Natural killer cell (primary cell): ENCODE measurements around the gene KNG1. TPM values are rescaled to one million over a fixed set of nuclear protein-coding genes. Genes with fewer than 3 reads are reported as not detected.
"Not testable (repeated sequence)": the region's sequence is repeated elsewhere in the genome, so short reads cannot be mapped to it uniquely, and the experiment has no call there.

Source experiments
- ATAC-seq, 3 donors: fragments of 150-1000 bp in 2 of 3; fragments of 200-7000 bp in 1 of 3; cut with Tn5 transposase; 1 replicate in 1 of 3; 2 replicates in 2 of 3; pipeline ENCODE4 v1.10.0; 2021; ENCODE audit warnings: mild to moderate bottlenecking in 2 of 3, moderate library complexity in 2 of 3
- DNase-seq, 2 donors: peaks; one replicate each; pipeline versions ENCODE4 v3.0.0 to v3.0.0-alpha.2; 2013 to 2021; ENCODE audit warnings: mixed read lengths in 1 of 2
- H3K27ac ChIP-seq: one replicate; pipeline ENCODE4 v1.5.1; 2013; ENCODE audit warnings: mild to moderate bottlenecking, low read length
- H3K27me3 ChIP-seq: one replicate; pipeline ENCODE4 v1.6.1; 2013; ENCODE audit warnings: low read length; ENCODE audit not compliant: control insufficient read depth, insufficient read depth
- H3K36me3 ChIP-seq: one replicate; pipeline ENCODE4 v1.6.1; 2013; ENCODE audit warnings: low read length; ENCODE audit not compliant: control insufficient read depth, insufficient read depth
- H3K4me1 ChIP-seq: one replicate; pipeline ENCODE4 v1.6.1; 2013; ENCODE audit warnings: low read length; ENCODE audit not compliant: control insufficient read depth, insufficient read depth
- H3K4me3 ChIP-seq: one replicate; pipeline ENCODE4 v1.5.1; 2013; ENCODE audit warnings: low read length
- H3K9me3 ChIP-seq: one replicate; pipeline ENCODE4 v1.6.1; 2013; ENCODE audit warnings: low read length; ENCODE audit not compliant: control insufficient read depth, insufficient read depth
- H3K27ac Mint-ChIP-seq, 2 donors: one replicate each; pipeline ENCODE4 v1.8.0; 2022; ENCODE audit warnings: mild to moderate bottlenecking in 2 of 2, mixed read lengths in 2 of 2, moderate library complexity in 1 of 2
- H3K27me3 Mint-ChIP-seq, 2 donors: one replicate each; pipeline ENCODE4 v1.8.0; 2022; ENCODE audit warnings: low read depth in 2 of 2, mixed read lengths in 2 of 2
- H3K36me3 Mint-ChIP-seq: one replicate; pipeline ENCODE4 v1.8.0; 2022; ENCODE audit warnings: mixed read lengths
- H3K4me1 Mint-ChIP-seq, 2 donors: one replicate each; pipeline ENCODE4 v1.8.0; 2022; ENCODE audit warnings: mixed read lengths in 2 of 2
- H3K4me3 Mint-ChIP-seq: one replicate; pipeline ENCODE4 v1.8.0; 2022; ENCODE audit warnings: mild to moderate bottlenecking, moderate library complexity, mixed read lengths
- H3K9me3 Mint-ChIP-seq, 2 donors: one replicate each; pipeline ENCODE4 v1.8.0; 2022; ENCODE audit warnings: mixed read lengths in 2 of 2
- CTCF ChIP-seq: fragments of 200-600 bp; IDR thresholded peaks from one replicate; pipeline ENCODE4 v1.8.0; 2022; ENCODE audit warnings: antibody characterized with exemption
- WGBS: methylation state at CpG from one replicate; pipeline ENCODE4 v1.1.7; 2013; ENCODE audit warnings: missing lambda C conversion rate; ENCODE audit not compliant: insufficient coverage; 5-methylcytosine and 5-hydroxymethylcytosine counted together
- intact Hi-C: fragments of 100-400 bp; cut with micrococcal nuclease; formaldehyde crosslinking; loops from one replicate; pipeline ENCODE4 v1.14.2; 2022
- total RNA-seq, 4 donors: library from RNA; stranded (reverse); fragments of 120-200 nt in 1 of 4; gene quantifications; one replicate each; pipeline versions ENCODE4 v1.2.3 to v1.2.4, GENCODE V29; 2013 to 2022

The KNG1 gene
- total RNA-seq, 3 donors from 2014 or later (not counting 1 experiment from before 2014, with no cell fraction given), result not detected

GRCh38 chr3:186696522-186696921 is 20.6 kb upstream of the KNG1 start:
- H3K9me3 Mint-ChIP-seq, result no peaks in the 10 kb centered on the region
- TF ChIP-seq CTCF, result no peak

GRCh38 chr3:186697510-186697909 is 19.6 kb upstream of the KNG1 start:
- intact Hi-C loops, result no loop called here
- no peak overlapping the region for H3K4me3 ChIP-seq
- no peaks in the 10 kb centered on the region for H3K36me3 Mint-ChIP-seq
- no peaks in the 10 kb centered on the region for H3K9me3 Mint-ChIP-seq
- 78% methylated on average over 4 of the region's 4 CpGs for WGBS
- H3K36me3 ChIP-seq, result no peaks in the 10 kb centered on the region
- ATAC-seq (no peak), DNase-seq (no peak)
- no peak for TF ChIP-seq CTCF
- no peak overlapping the region for H3K4me3 Mint-ChIP-seq
- peaks cover 0 to 5% of the 10 kb centered on the region in 2 donors for H3K4me1 Mint-ChIP-seq
- H3K9me3 ChIP-seq, result no peaks in the 10 kb centered on the region
- peaks cover 23 to 28% of the 10 kb centered on the region in 2 donors for H3K27me3 Mint-ChIP-seq
- no peak overlapping the region for H3K27ac Mint-ChIP-seq
- no peaks in the 10 kb centered on the region for H3K4me1 ChIP-seq
- no peak overlapping the region for H3K27ac ChIP-seq
- H3K27me3 ChIP-seq, result peaks cover 4% of the 10 kb centered on the region

More at GRCh38 chr3:186696522-186696921, 20.6 kb upstream of the KNG1 start:
- Histone ChIP-seq H3K4me3 (no peak overlapping the region), H3K36me3 (no peaks in the 10 kb centered on the region), H3K9me3 (no peaks in the 10 kb centered on the region), H3K4me1 (peaks cover 7% of the 10 kb centered on the region), H3K27me3 (peaks cover 7% of the 10 kb centered on the region), H3K27ac (no peak overlapping the region)
- no peak for ATAC-seq
- WGBS, result 95% methylated on average over 2 of the region's 2 CpGs
- H3K27me3 Mint-ChIP-seq, result peaks cover 17 to 18% of the 10 kb centered on the region in 2 donors
- DNase-seq, result no peak
- H3K4me3 Mint-ChIP-seq, result no peak overlapping the region
- peaks cover 8 to 13% of the 10 kb centered on the region in 2 donors for H3K4me1 Mint-ChIP-seq
- intact Hi-C loops, result no loop called here
- H3K27ac Mint-ChIP-seq, result no peak overlapping the region
- H3K36me3 Mint-ChIP-seq, result no peaks in the 10 kb centered on the region

- no peaks in the 10 kb centered on the region for H3K36me3 Mint-ChIP-seq
- H3K9me3 Mint-ChIP-seq, result no peaks in the 10 kb centered on the region
Observed at GRCh38 chr3:186700267-186700666, 16.9 kb upstream of the KNG1 start.

GRCh38 chr3:186702451-186702850 is 14.7 kb upstream of the KNG1 start:
- intact Hi-C loops, H3K4me3 Mint-ChIP-seq, H3K36me3 Mint-ChIP-seq, H3K27ac ChIP-seq, H3K4me1 ChIP-seq, H3K4me3 ChIP-seq, H3K9me3 Mint-ChIP-seq, H3K9me3 ChIP-seq, DNase-seq, H3K27me3 ChIP-seq, H3K27ac Mint-ChIP-seq, H3K36me3 ChIP-seq, ATAC-seq: not testable (repeated sequence)
- Mint-ChIP-seq H3K4me1 (peaks cover 13% of the 10 kb centered on the region in 2 donors), H3K27me3 (peaks cover 33 to 70% of the 10 kb centered on the region in 2 donors)

More at GRCh38 chr3:186700267-186700666, 16.9 kb upstream of the KNG1 start:
- Histone ChIP-seq H3K27me3 (peaks cover 5% of the 10 kb centered on the region), H3K4me3 (no peak overlapping the region), H3K4me1 (no peaks in the 10 kb centered on the region), H3K36me3 (no peaks in the 10 kb centered on the region), H3K9me3 (no peaks in the 10 kb centered on the region), H3K27ac (no peak overlapping the region)
- DNase-seq, result no peak
- Mint-ChIP-seq H3K4me1 (no peaks in the 10 kb centered on the region), H3K27ac (no peak overlapping the region), H3K27me3 (peaks cover 18 to 50% of the 10 kb centered on the region in 2 donors), H3K4me3 (no peak overlapping the region)
- no peak for ATAC-seq
- TF ChIP-seq CTCF, result no peak
- WGBS, result 74% methylated on average over 3 of the region's 3 CpGs
- intact Hi-C loops, result no loop called here
